ENCODE data around the gene ATOH8. TPM values are rescaled to one million over a fixed set of nuclear protein-coding genes. Genes with fewer than 3 reads are reported as not detected.

The ATOH8 gene
- total RNA-seq, 1 experiment from 2014 or later: 0.20 TPM

- no peak overlapping the region for H2AFZ ChIP-seq (ENCODE audit: low read length)
- no peak overlapping the region for H3K18ac ChIP-seq (ENCODE audit: insufficient read length, low read depth, low read length)
- H3K14ac ChIP-seq (ENCODE audit: insufficient read depth, low read length): no peak overlapping the region
- H4K91ac ChIP-seq (ENCODE audit: insufficient read length, low read depth, low read length): no peak overlapping the region
- peaks cover 8% of the 10 kb centered on the region for H3K27me3 Mint-ChIP-seq (ENCODE audit: low read depth)
- H3K56ac ChIP-seq (ENCODE audit: insufficient read length, low read depth, low read length): no peak overlapping the region
- H3K4me3 Mint-ChIP-seq: no peak overlapping the region
- no peaks in the 10 kb centered on the region for H3K79me2 ChIP-seq (ENCODE audit: insufficient read depth, low read length)
- H4K20me1 ChIP-seq (ENCODE audit: control insufficient read depth, insufficient read depth, insufficient read length): no peaks in the 10 kb centered on the region
- no peak overlapping the region for H4K5ac ChIP-seq (ENCODE audit: insufficient read length, low read depth, low read length)
- no peak overlapping the region for H3K23ac ChIP-seq (ENCODE audit: insufficient read length, low read depth, low read length)
- WGBS (ENCODE audit: extremely low coverage, insufficient read length, low lambda C conversion rate): no CpG with 5 or more reads among the region's 6 CpGs
- H3K4ac ChIP-seq (ENCODE audit: low read depth, low read length): no peak overlapping the region
- no peak overlapping the region for H2BK120ac ChIP-seq (ENCODE audit: low read depth, low read length, poor library complexity, severe bottlenecking)
- H2BK12ac ChIP-seq (ENCODE audit: insufficient read length, low read depth, low read length): no peak overlapping the region
- peaks cover 1 to 5% of the 10 kb centered on the region in 2 experiments for H3K4me1 Mint-ChIP-seq
- H2BK15ac ChIP-seq (ENCODE audit: low read depth, low read length): no peak overlapping the region
- no peak overlapping the region for H4K8ac ChIP-seq (replicated peaks; ENCODE audit: insufficient read length, low read depth, low read length)
- no peak overlapping the region for H3T11ph ChIP-seq (ENCODE audit: low read length)
- H3K9me3 ChIP-seq (ENCODE audit: control insufficient read depth, low read depth, low read length): no peaks in the 10 kb centered on the region
- no peak overlapping the region for H2AK5ac ChIP-seq (ENCODE audit: insufficient read length, low read length)
- H3K9ac ChIP-seq (ENCODE audit: extremely low read depth, insufficient read length, low read length): no peak overlapping the region
- peaks cover 4 to 5% of the 10 kb centered on the region in 2 experiments; a peak in 4 of 5 replicates for H3K9me3 Mint-ChIP-seq
- no peak overlapping the region for H2BK20ac ChIP-seq (ENCODE audit: low read depth, low read length, poor library complexity, severe bottlenecking)
- no peaks in the 10 kb centered on the region for H3K27me3 ChIP-seq (ENCODE audit: insufficient read depth, low read length)
- no peak overlapping the region for H3K4me2 ChIP-seq (ENCODE audit: insufficient read depth, insufficient read length, low read length)
- H3K23me2 ChIP-seq (ENCODE audit: insufficient read length, low read depth, low read length, poor library complexity, severe bottlenecking): no peaks in the 10 kb centered on the region
- no peaks in the 10 kb centered on the region for H3K79me1 ChIP-seq (ENCODE audit: insufficient read depth, low read depth, low read length, poor library complexity, severe bottlenecking)
- no peak overlapping the region for H2BK5ac ChIP-seq (ENCODE audit: insufficient read length, low read length)
- DNase-seq: no peak
- no peak overlapping the region for H3K27ac Mint-ChIP-seq
- TF ChIP-seq, protein P1, sequence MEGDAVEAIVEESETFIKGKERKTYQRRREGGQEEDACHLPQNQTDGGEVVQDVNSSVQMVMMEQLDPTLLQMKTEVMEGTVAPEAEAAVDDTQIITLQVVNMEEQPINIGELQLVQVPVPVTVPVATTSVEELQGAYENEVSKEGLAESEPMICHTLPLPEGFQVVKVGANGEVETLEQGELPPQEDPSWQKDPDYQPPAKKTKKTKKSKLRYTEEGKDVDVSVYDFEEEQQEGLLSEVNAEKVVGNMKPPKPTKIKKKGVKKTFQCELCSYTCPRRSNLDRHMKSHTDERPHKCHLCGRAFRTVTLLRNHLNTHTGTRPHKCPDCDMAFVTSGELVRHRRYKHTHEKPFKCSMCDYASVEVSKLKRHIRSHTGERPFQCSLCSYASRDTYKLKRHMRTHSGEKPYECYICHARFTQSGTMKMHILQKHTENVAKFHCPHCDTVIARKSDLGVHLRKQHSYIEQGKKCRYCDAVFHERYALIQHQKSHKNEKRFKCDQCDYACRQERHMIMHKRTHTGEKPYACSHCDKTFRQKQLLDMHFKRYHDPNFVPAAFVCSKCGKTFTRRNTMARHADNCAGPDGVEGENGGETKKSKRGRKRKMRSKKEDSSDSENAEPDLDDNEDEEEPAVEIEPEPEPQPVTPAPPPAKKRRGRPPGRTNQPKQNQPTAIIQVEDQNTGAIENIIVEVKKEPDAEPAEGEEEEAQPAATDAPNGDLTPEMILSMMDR (conservative IDR thresholded peaks at IDR 0.05): no peak
- H3K36me3 Mint-ChIP-seq (ENCODE audit: insufficient read depth in 1 of 3, low read depth in 3 of 3): no peaks in the 10 kb centered on the region; a peak in 1 of 7 replicates
- no peaks in the 10 kb centered on the region for H3K4me1 ChIP-seq (ENCODE audit: insufficient read depth, low read length)
- no peak overlapping the region for H3K27ac ChIP-seq (ENCODE audit: insufficient read length, low read depth, low read length)
These were observed 31.3 kb upstream of the ATOH8 start for GRCh38 chr2:85722519-85722918.
